ENCODE measurements around the gene TGM3. TPM values are rescaled to one million over a fixed set of nuclear protein-coding genes. Genes with fewer than 3 reads are reported as not detected.

Gene TGM3, protein sequence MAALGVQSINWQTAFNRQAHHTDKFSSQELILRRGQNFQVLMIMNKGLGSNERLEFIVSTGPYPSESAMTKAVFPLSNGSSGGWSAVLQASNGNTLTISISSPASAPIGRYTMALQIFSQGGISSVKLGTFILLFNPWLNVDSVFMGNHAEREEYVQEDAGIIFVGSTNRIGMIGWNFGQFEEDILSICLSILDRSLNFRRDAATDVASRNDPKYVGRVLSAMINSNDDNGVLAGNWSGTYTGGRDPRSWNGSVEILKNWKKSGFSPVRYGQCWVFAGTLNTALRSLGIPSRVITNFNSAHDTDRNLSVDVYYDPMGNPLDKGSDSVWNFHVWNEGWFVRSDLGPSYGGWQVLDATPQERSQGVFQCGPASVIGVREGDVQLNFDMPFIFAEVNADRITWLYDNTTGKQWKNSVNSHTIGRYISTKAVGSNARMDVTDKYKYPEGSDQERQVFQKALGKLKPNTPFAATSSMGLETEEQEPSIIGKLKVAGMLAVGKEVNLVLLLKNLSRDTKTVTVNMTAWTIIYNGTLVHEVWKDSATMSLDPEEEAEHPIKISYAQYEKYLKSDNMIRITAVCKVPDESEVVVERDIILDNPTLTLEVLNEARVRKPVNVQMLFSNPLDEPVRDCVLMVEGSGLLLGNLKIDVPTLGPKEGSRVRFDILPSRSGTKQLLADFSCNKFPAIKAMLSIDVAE
- polyA plus RNA-seq (0.08 TPM in 3 replicates), polyA minus RNA-seq (0.07 TPM in 1 of 3 replicates, not detected in the others)
- 6.3 TPM for polyA plus RNA-seq (2011; ENCODE audit: low read depth)
- polyA plus RNA-seq (2011; cell fraction: cytosol; rRNA removed) = 0.13 TPM in 1 of 2 replicates, not detected in the other
- polyA plus RNA-seq (2011; cell fraction: nucleus; rRNA removed) = 0.08 TPM in 2 replicates
- 5.6 TPM in 1 of 2 replicates, not detected in the other for polyA plus RNA-seq (2012; ENCODE audit: low replicate concordance)
- not detected for polyA minus RNA-seq (2011; cell fraction: cytosol; rRNA and poly(A)+ RNA removed)
- not detected in 2 replicates for polyA minus RNA-seq (2011; cell fraction: nucleus; rRNA and poly(A)+ RNA removed)

DNA sequence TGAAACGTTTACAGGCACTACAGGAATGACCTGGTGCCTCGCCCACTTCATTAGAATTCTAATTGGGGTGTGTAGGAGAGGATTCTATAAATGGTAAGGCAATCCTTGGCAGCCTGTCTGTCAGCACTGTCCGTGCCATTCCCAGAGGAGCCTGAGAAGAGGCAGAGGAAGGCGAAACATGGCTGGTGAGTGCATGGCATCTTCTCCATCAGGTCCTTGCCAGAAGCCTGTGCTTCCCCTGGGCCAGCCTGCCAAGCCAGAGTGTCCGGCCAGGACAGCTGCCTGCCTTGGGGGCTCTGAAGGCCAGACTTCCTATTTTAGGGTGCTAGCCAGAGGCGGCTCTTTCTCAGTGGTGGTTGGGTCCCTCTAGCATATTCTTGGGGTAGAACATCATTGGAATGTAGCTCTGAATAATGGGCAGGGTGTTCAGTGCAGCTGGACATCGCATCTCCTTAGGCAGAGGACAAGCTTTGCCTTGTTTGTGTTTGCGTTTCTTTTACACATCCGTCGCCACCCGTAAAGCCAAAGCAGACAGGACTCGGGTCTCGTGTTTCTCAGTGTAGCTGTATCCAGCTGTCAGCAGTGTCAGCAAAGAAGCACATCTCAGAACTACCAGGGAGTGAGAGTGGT, at the start of gene TGM3:
TSS of gene TGM3 (plus strand) at position 116 of the 630 bp plus-strand sequence. CDS start at position 179, 63 bp downstream.
- Histone ChIP-seq H3K27me3 (ENCODE audit: control insufficient read depth, extremely low read depth, insufficient read depth, low read length) (peaks cover 7% of the 10 kb centered on the region), H4K20me1 (ENCODE audit: control insufficient read depth, extremely low read depth, insufficient read depth, low read length) (no peaks in the 10 kb centered on the region), H2AFZ (ENCODE audit: control insufficient read depth, low read length) (no peak within 1 kb of the TSS), H3K79me2 (ENCODE audit: control insufficient read depth, insufficient read depth, low read length) (no peaks in the 10 kb centered on the region), H3K4me3 (ENCODE audit: control insufficient read depth in 2 of 3, extremely low read depth in 1 of 3, insufficient read depth in 2 of 3, low read depth in 1 of 3, low read length in 3 of 3) (no peak within 1 kb of the TSS), H3K9me1 (ENCODE audit: control insufficient read depth, extremely low read depth, insufficient read depth, low read length) (no peaks in the 10 kb centered on the region), H3K9ac (ENCODE audit: control insufficient read depth, extremely low read depth, insufficient read depth, low read length) (no peak within 1 kb of the TSS), H3K9me3 (ENCODE audit: control insufficient read depth, low read depth, low read length) (no peaks in the 10 kb centered on the region), H3K36me3 (ENCODE audit: control insufficient read depth in 2 of 2, extremely low read depth in 1 of 2, insufficient read depth in 2 of 2, low read length in 2 of 2) (no peaks in the 10 kb centered on the region), H3K27ac (ENCODE audit: control insufficient read depth, insufficient read depth, low read length) (no peak within 1 kb of the TSS), H3K4me1 (ENCODE audit: control insufficient read depth, extremely low read depth, insufficient read depth, low read length) (peaks cover 5% of the 10 kb centered on the region), H3K4me2 (ENCODE audit: control insufficient read depth, extremely low read depth, insufficient read depth, low read depth, low read length) (no peak within 1 kb of the TSS)
- no peak for FAIRE-seq
- dilution Hi-C loops (cut with MboI; ENCODE audit: extremely low pct_ligation_motif_present, low sequenced_read_pairs) = no loop called here
- TF ChIP-seq EZH2 (IDR thresholded peaks at IDR 0.05; ENCODE audit: low read length) = no peak
- TF ChIP-seq, protein P1, sequence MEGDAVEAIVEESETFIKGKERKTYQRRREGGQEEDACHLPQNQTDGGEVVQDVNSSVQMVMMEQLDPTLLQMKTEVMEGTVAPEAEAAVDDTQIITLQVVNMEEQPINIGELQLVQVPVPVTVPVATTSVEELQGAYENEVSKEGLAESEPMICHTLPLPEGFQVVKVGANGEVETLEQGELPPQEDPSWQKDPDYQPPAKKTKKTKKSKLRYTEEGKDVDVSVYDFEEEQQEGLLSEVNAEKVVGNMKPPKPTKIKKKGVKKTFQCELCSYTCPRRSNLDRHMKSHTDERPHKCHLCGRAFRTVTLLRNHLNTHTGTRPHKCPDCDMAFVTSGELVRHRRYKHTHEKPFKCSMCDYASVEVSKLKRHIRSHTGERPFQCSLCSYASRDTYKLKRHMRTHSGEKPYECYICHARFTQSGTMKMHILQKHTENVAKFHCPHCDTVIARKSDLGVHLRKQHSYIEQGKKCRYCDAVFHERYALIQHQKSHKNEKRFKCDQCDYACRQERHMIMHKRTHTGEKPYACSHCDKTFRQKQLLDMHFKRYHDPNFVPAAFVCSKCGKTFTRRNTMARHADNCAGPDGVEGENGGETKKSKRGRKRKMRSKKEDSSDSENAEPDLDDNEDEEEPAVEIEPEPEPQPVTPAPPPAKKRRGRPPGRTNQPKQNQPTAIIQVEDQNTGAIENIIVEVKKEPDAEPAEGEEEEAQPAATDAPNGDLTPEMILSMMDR (optimal IDR thresholded peaks at IDR 0.05 in 1 of 3, IDR thresholded peaks at IDR 0.05 in 1 of 3, conservative IDR thresholded peaks at IDR 0.05 in 1 of 3; ENCODE audit: extremely low read depth in 1 of 3, insufficient read depth in 2 of 3, low read length in 3 of 3) = no peak
- no peak for DNase-seq (ENCODE audit: low read depth, low spot score)

DNA sequence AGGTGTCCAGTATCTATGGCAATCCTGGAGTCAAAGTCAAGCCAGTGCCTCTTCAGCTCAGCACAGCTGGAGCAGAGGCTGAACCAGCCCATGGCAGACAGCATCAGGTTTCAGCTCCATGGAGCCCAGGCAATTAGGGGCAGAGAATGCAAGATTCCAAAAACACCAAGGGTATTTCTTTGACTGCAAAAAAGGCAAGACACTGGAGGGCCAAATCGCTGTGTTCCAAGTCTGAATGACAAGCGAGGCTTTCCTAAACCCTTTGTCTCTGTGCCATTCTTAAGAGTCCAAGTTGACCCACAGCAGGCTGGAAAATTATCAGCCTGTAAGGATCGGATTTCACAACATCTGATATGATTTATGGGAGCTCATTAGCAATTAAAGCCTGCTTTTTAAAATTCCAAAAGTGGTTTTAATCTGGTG, 49.7 kb upstream of the TGM3 start:
- Histone ChIP-seq H3K27ac (ENCODE audit: control insufficient read depth, insufficient read depth, low read length) (no peak overlapping the region), H3K27me3 (ENCODE audit: control insufficient read depth, extremely low read depth, insufficient read depth, low read length) (peaks cover 19% of the 10 kb centered on the region), H3K36me3 (ENCODE audit: control insufficient read depth in 2 of 2, extremely low read depth in 1 of 2, insufficient read depth in 2 of 2, low read length in 2 of 2) (no peaks in the 10 kb centered on the region), H3K4me1 (ENCODE audit: control insufficient read depth, extremely low read depth, insufficient read depth, low read length) (no peaks in the 10 kb centered on the region), H3K79me2 (ENCODE audit: control insufficient read depth, insufficient read depth, low read length) (no peaks in the 10 kb centered on the region), H3K9me1 (ENCODE audit: control insufficient read depth, extremely low read depth, insufficient read depth, low read length) (no peaks in the 10 kb centered on the region), H3K4me3 (ENCODE audit: control insufficient read depth in 2 of 3, extremely low read depth in 1 of 3, insufficient read depth in 2 of 3, low read depth in 1 of 3, low read length in 3 of 3) (no peak overlapping the region), H2AFZ (ENCODE audit: control insufficient read depth, low read length) (no peak overlapping the region), H4K20me1 (ENCODE audit: control insufficient read depth, extremely low read depth, insufficient read depth, low read length) (no peaks in the 10 kb centered on the region), H3K9me3 (ENCODE audit: control insufficient read depth, low read depth, low read length) (no peaks in the 10 kb centered on the region), H3K9ac (ENCODE audit: control insufficient read depth, extremely low read depth, insufficient read depth, low read length) (no peak overlapping the region), H3K4me2 (ENCODE audit: control insufficient read depth, extremely low read depth, insufficient read depth, low read depth, low read length) (no peak overlapping the region)
- DNase-seq (ENCODE audit: low read depth, low spot score) = no peak
- dilution Hi-C loops (cut with MboI; ENCODE audit: extremely low pct_ligation_motif_present, low sequenced_read_pairs) = no loop called here
- FAIRE-seq = no peak
- TF ChIP-seq, protein P1 (optimal IDR thresholded peaks at IDR 0.05 in 1 of 3, IDR thresholded peaks at IDR 0.05 in 1 of 3, conservative IDR thresholded peaks at IDR 0.05 in 1 of 3; ENCODE audit: extremely low read depth in 1 of 3, insufficient read depth in 2 of 3, low read length in 3 of 3) = no peak
- TF ChIP-seq EZH2 (IDR thresholded peaks at IDR 0.05; ENCODE audit: low read length) = no peak
